ENCODE measurements around the gene TTC7B.

DNA sequence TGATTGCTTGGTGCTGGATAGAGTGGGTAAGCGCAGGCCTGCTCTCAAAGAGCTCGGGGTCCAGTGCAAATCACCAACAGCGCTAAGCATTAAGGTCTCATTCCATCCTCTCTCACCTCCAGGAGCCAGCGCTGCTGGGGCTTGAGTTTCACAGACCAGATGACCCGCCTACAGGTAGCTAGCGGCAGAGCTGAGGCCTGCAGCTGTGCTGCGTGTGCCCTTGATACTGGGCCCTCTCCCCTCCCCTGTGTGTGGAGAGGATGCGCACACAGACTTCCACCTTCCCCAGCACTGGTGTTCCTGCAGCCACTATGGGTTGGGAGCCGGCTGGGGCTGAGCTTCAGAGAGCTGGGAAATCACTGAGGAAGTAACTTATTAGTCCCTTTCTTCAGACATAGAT, 269.5 kb downstream of the TTC7B start:
- TF ChIP-seq POLR2AphosphoS5 (IDR thresholded peaks at IDR 0.05): no peak
- TF ChIP-seq, protein P1, sequence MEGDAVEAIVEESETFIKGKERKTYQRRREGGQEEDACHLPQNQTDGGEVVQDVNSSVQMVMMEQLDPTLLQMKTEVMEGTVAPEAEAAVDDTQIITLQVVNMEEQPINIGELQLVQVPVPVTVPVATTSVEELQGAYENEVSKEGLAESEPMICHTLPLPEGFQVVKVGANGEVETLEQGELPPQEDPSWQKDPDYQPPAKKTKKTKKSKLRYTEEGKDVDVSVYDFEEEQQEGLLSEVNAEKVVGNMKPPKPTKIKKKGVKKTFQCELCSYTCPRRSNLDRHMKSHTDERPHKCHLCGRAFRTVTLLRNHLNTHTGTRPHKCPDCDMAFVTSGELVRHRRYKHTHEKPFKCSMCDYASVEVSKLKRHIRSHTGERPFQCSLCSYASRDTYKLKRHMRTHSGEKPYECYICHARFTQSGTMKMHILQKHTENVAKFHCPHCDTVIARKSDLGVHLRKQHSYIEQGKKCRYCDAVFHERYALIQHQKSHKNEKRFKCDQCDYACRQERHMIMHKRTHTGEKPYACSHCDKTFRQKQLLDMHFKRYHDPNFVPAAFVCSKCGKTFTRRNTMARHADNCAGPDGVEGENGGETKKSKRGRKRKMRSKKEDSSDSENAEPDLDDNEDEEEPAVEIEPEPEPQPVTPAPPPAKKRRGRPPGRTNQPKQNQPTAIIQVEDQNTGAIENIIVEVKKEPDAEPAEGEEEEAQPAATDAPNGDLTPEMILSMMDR (IDR thresholded peaks at IDR 0.05; ENCODE audit: poor library complexity, severe bottlenecking): no peak
